Psoas muscle (tissue), 8 donors: ENCODE data around the gene ALPK1. TPM values are rescaled to one million over a fixed set of nuclear protein-coding genes. Genes with fewer than 3 reads are reported as not detected.

Experiments
- ATAC-seq, 4 donors: fragments of 200-7000 bp; cut with Tn5 transposase; one replicate each; pipeline ENCODE4 v1.9.1; 2020; ENCODE audit warnings: moderate library complexity in 3 of 4, mild to moderate bottlenecking in 2 of 4
- DNase-seq, 2 donors: peaks; one replicate each; pipeline ENCODE4 v3.0.0-alpha.2; 2020
- H3K27ac ChIP-seq: fragments of 200-600 bp; one replicate; pipeline ENCODE4 v1.8.0; 2022
- H3K27me3 ChIP-seq, 3 donors: fragments of 200-600 bp in 1 of 3; one replicate each; pipeline versions ENCODE4 v1.6.1 to v1.8.0; 2013 to 2022; ENCODE audit warnings: low read length in 2 of 3, mild to moderate bottlenecking in 2 of 3, moderate library complexity in 1 of 3; ENCODE audit not compliant: insufficient read depth in 3 of 3
- H3K36me3 ChIP-seq, 2 donors: fragments of 200-600 bp in 1 of 2; one replicate each; pipeline versions ENCODE4 v1.6.1 to v1.8.0; 2013 to 2022; ENCODE audit warnings: low read depth in 1 of 2, mild to moderate bottlenecking in 1 of 2, moderate library complexity in 1 of 2; ENCODE audit not compliant: insufficient read depth in 1 of 2
- H3K4me1 ChIP-seq: fragments of 200-600 bp; one replicate; pipeline ENCODE4 v1.8.0; 2022
- H3K4me3 ChIP-seq: fragments of 200-600 bp; one replicate; pipeline ENCODE4 v1.8.0; 2022; ENCODE audit warnings: mild to moderate bottlenecking
- H3K9me3 ChIP-seq: fragments of 200-600 bp; one replicate; pipeline ENCODE4 v1.8.0; 2022
- WGBS, 3 donors: extraction: QIAGEN DNeasy Blood & Tissue Kit; methylation state at CpG; one replicate each; pipeline versions ENCODE4 v1.1.6 to v1.1.7; 2013; 5-methylcytosine and 5-hydroxymethylcytosine counted together
- intact Hi-C, 2 donors: fragments of 100-400 bp; cut with DNase I; formaldehyde crosslinking; loops; one replicate each; pipeline versions ENCODE4 v1.11.0 to v1.14.2; 2022
- polyA plus RNA-seq, 3 donors: library from polyadenylated mRNA; stranded (reverse); fragments of 200-250 nt; gene quantifications; one replicate each; pipeline ENCODE4 v1.2.3, GENCODE V29; 2013
- total RNA-seq, 4 donors: library from RNA; stranded (reverse); fragmentation: NEBNext Ultra II Directional in 2 of 4; extraction: Animal tissue kit (Norgen Biotek cat#: 25700) in 2 of 4; gene quantifications; one replicate each; pipeline versions ENCODE4 v1.2.1 to v1.2.4, GENCODE V29; 2021 to 2023
- TF ChIP-seq, protein P1 (sequence below): fragments of 200-600 bp; IDR thresholded peaks from one replicate; pipeline ENCODE4 v1.8.0; 2022; ENCODE audit warnings: antibody characterized with exemption
- donor health status: healthy with polysubstance abuse.
- donor health status: DM: no; HTN: no; CAD: no; lungs with moderate emphysema.
- donor health status: Bipolar disorder and iron deficiency.
- donor health status: healthy.
- donor health status: DM: yes; HTN: yes; CAD: no.
- donor health status: DM: no; HTN: no; CAD: no.
- donor health status: DM: no; HTN: no; CAD: no.
- donor health status: DM: yes; HTN: yes; CAD: no.

Gene ALPK1
- total and polyA plus RNA-seq, 7 donors, result 0.72 to 11.0 (median 3.1) TPM

DNA sequence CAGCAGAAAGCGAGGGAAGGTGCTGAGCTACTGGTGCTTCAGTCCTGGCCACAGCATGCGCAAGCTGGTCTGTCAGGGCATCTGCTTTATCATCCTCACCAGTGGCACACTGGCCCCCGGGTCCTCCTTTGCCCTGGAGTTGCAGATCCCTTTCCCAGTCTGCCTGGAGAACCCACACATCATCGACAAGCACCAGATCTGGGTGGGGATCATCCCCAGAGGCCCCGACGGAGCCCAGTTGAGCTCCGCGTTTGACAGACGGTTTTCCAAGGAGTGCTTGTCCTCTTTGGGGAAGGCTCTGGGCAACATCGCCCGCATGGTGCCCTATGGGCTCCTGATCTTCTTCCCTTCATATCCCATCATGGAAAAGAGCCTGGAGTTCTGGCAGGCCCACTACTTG is 60.3 kb downstream of the ALPK1 start:
- TF ChIP-seq, protein P1, sequence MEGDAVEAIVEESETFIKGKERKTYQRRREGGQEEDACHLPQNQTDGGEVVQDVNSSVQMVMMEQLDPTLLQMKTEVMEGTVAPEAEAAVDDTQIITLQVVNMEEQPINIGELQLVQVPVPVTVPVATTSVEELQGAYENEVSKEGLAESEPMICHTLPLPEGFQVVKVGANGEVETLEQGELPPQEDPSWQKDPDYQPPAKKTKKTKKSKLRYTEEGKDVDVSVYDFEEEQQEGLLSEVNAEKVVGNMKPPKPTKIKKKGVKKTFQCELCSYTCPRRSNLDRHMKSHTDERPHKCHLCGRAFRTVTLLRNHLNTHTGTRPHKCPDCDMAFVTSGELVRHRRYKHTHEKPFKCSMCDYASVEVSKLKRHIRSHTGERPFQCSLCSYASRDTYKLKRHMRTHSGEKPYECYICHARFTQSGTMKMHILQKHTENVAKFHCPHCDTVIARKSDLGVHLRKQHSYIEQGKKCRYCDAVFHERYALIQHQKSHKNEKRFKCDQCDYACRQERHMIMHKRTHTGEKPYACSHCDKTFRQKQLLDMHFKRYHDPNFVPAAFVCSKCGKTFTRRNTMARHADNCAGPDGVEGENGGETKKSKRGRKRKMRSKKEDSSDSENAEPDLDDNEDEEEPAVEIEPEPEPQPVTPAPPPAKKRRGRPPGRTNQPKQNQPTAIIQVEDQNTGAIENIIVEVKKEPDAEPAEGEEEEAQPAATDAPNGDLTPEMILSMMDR, result no peak
- DNase-seq (no peak), ATAC-seq (no peak)
- intact Hi-C loops, result no loop called here
- Histone ChIP-seq H3K27ac (no peak overlapping the region), H3K9me3 (no peaks in the 10 kb centered on the region), H3K4me3 (no peak overlapping the region), H3K36me3 (no peaks in the 10 kb centered on the region), H3K27me3 (no peaks in the 10 kb centered on the region), H3K4me1 (no peaks in the 10 kb centered on the region)
- 95 to 99% (median 96%) methylated on average over 11 of the region's 11 CpGs for WGBS, 3 donors

DNA sequence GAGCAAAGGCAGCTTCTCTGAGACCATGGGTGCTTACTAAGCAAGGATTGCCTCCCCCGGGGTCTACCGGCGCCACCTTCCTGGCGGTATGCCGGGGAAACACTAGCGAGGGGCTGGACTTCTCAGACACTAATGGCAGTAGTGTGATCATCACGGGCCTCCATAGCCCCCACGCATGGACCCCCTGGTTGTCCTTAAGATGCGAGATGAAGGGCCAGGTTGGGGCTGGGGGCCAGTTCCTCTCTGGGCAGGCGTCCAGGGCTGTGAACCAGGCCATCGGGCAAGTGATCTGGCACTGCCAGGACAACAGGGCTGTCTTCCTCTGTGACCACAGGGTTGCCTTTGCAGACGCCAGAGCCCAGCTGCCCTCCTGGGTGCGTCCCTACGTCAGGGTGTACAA is 60.7 kb downstream of the ALPK1 start:
- no peak overlapping the region for H3K27ac ChIP-seq
- H3K27me3 ChIP-seq, result no peaks in the 10 kb centered on the region
- no peaks in the 10 kb centered on the region for H3K9me3 ChIP-seq
- TF ChIP-seq, protein P1, result no peak
- no peak for DNase-seq
- WGBS, 3 donors, result 89 to 93% (median 93%) methylated on average over 13 to 14 of the region's 14 CpGs
- no peak overlapping the region for H3K4me3 ChIP-seq
- ATAC-seq, result no peak
- no peaks in the 10 kb centered on the region for H3K36me3 ChIP-seq
- intact Hi-C loops, result no loop called here
- H3K4me1 ChIP-seq, result no peaks in the 10 kb centered on the region

DNA sequence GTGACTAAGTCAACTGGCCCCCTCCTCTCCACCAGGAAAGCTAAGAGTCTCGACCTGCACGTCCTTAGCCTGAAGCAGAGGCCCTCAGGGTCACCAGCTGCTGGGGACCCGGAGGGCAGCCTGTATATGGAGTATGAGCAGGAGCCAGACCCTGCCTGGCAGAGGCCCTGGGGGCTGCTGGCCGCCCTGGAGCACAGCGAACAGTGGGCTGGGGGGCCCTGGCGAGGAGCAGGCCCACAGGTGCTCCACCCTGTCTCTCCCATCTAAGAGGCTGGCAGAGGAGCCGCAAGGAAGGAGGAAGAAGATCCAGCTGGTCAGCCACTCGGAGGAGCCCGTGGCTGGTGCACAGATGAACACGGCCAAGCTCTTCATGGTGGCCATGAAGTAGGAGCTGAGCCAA is 61.2 kb downstream of the ALPK1 start:
- 94 to 99% (median 95%) methylated on average over 10 of the region's 10 CpGs for WGBS, 3 donors
- no peak for DNase-seq
- H3K36me3 ChIP-seq, result no peaks in the 10 kb centered on the region
- no peak overlapping the region for H3K27ac ChIP-seq
- no peak overlapping the region for H3K4me3 ChIP-seq
- no peaks in the 10 kb centered on the region for H3K9me3 ChIP-seq
- TF ChIP-seq, protein P1, result no peak
- ATAC-seq, result no peak
- no peaks in the 10 kb centered on the region for H3K27me3 ChIP-seq
- intact Hi-C loops, result no loop called here
- no peaks in the 10 kb centered on the region for H3K4me1 ChIP-seq

DNA sequence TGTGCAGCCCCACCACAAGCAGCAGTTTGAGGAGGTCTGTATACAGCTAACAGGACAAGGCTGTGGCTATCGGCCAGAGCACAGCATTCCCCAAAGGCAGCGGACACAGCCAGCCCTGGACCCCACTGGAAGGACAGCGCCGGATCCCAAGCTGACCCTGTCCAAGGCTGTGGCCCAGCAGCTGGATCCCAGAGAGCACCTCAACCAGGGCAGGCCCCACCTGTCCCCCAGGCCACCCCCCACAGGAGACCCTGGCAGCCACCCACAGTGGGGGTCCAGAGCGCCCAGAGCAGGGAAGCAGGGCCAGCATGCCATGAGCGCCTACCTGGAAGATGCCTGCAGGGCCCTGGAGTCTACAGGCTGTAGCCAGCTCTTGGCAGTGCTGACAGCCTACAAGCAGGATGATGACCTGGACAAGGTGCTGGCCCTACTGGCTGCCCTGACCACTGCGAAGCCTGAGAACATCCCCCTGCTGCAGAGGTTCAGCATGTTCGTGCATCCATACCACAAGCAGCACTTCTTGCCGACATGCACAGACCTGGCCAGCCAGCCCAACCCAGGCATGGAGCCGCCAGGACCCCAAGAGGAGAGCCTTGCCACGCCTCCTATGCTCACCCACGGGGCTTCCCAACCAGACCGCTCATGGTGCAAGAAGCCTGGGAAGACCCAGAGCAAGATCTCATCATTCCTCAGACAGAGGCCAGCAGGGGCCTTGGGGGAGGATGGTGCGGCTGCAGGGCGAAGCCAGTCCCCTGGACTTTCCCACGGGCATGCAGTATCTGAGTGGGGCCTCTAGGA is 62.0 kb downstream of the ALPK1 start:
- intact Hi-C loops, result no loop called here
- 97 to 98% (median 97%) methylated on average over 16 of the region's 16 CpGs for WGBS, 3 donors
- DNase-seq, result no peak
- ATAC-seq, result no peak
- TF ChIP-seq, protein P1, result no peak
- Histone ChIP-seq H3K36me3 (no peaks in the 10 kb centered on the region), H3K9me3 (no peaks in the 10 kb centered on the region), H3K27me3 (no peaks in the 10 kb centered on the region), H3K4me1 (no peaks in the 10 kb centered on the region), H3K4me3 (no peak overlapping the region), H3K27ac (no peak overlapping the region)
